ENCODE results near the gene IL31. TPM values are rescaled to one million over a fixed set of nuclear protein-coding genes. Genes with fewer than 3 reads are reported as not detected.
A peak's percentile ranks its signal among the peaks of the same experiment; 100 is the strongest.

Gene IL31
- not detected for total RNA-seq (ENCODE audit: unreplicated experiment)
- long read RNA-seq, result 0 reads

- no peak within 1 kb of the TSS for H3K27ac Mint-ChIP-seq (ENCODE audit: unreplicated experiment)
- no peak for DNase-seq (ENCODE audit: low spot score)
- H3K4me1 Mint-ChIP-seq (ENCODE audit: unreplicated experiment), result no peaks in the 10 kb centered on the region
- no peak for TF ChIP-seq CTCF (IDR thresholded peaks at IDR 0.05; ENCODE audit: unreplicated experiment)
- H3K36me3 Mint-ChIP-seq (ENCODE audit: low read depth, unreplicated experiment), result no peaks in the 10 kb centered on the region
- peaks cover 4% of the 10 kb centered on the region for H3K27me3 Mint-ChIP-seq (ENCODE audit: unreplicated experiment)
- H3K4me3 Mint-ChIP-seq (ENCODE audit: unreplicated experiment), result peak within 1 kb of the TSS; percentile 32
- H3K9me3 Mint-ChIP-seq (ENCODE audit: unreplicated experiment), result no peaks in the 10 kb centered on the region
These were observed at the start of gene IL31 for GRCh38 chr12:122174155-122174845. TSS of gene IL31 (minus strand) at chr12:122174221. CDS start at chr12:122174172, 49 bp downstream.

GRCh38 chr12:122216445-122216844 is 42.4 kb upstream of the IL31 start:
- DNase-seq (ENCODE audit: low spot score), result no peak
- Mint-ChIP-seq H3K36me3 (ENCODE audit: low read depth, unreplicated experiment) (peaks cover 20% of the 10 kb centered on the region), H3K27ac (ENCODE audit: unreplicated experiment) (no peak overlapping the region), H3K4me3 (ENCODE audit: unreplicated experiment) (no peak overlapping the region), H3K4me1 (ENCODE audit: unreplicated experiment) (no peaks in the 10 kb centered on the region), H3K27me3 (ENCODE audit: unreplicated experiment) (no peaks in the 10 kb centered on the region), H3K9me3 (ENCODE audit: unreplicated experiment) (no peaks in the 10 kb centered on the region)
- no peak for TF ChIP-seq CTCF (IDR thresholded peaks at IDR 0.05; ENCODE audit: unreplicated experiment)

- peaks cover 16% of the 10 kb centered on the region for H3K36me3 Mint-ChIP-seq (ENCODE audit: low read depth, unreplicated experiment)
- DNase-seq (ENCODE audit: low spot score), result no peak
- no peaks in the 10 kb centered on the region for H3K9me3 Mint-ChIP-seq (ENCODE audit: unreplicated experiment)
- no peak overlapping the region for H3K4me3 Mint-ChIP-seq (ENCODE audit: unreplicated experiment)
- no peak overlapping the region for H3K27ac Mint-ChIP-seq (ENCODE audit: unreplicated experiment)
- no peak for TF ChIP-seq CTCF (IDR thresholded peaks at IDR 0.05; ENCODE audit: unreplicated experiment)
- no peaks in the 10 kb centered on the region for H3K4me1 Mint-ChIP-seq (ENCODE audit: unreplicated experiment)
- H3K27me3 Mint-ChIP-seq (ENCODE audit: unreplicated experiment), result no peaks in the 10 kb centered on the region
These were observed 41.8 kb upstream of the IL31 start for GRCh38 chr12:122215771-122216170.

GRCh38 chr12:122208073-122208820 is 34.2 kb upstream of the IL31 start:
- Mint-ChIP-seq H3K4me3 (ENCODE audit: unreplicated experiment) (peak overlapping the region; percentile 51), H3K27me3 (ENCODE audit: unreplicated experiment) (peaks cover 22% of the 10 kb centered on the region), H3K4me1 (ENCODE audit: unreplicated experiment) (no peaks in the 10 kb centered on the region), H3K27ac (ENCODE audit: unreplicated experiment) (no peak overlapping the region), H3K9me3 (ENCODE audit: unreplicated experiment) (no peaks in the 10 kb centered on the region), H3K36me3 (ENCODE audit: low read depth, unreplicated experiment) (peaks cover 24% of the 10 kb centered on the region)
- no peak for TF ChIP-seq CTCF (IDR thresholded peaks at IDR 0.05; ENCODE audit: unreplicated experiment)
- DNase-seq (ENCODE audit: low spot score), result no peak

GRCh38 chr12:122207391-122207790 is 33.4 kb upstream of the IL31 start:
- H3K4me3 Mint-ChIP-seq (ENCODE audit: unreplicated experiment), result peak overlapping the region; percentile 51
- no peaks in the 10 kb centered on the region for H3K4me1 Mint-ChIP-seq (ENCODE audit: unreplicated experiment)
- H3K27me3 Mint-ChIP-seq (ENCODE audit: unreplicated experiment), result peaks cover 24% of the 10 kb centered on the region
- TF ChIP-seq CTCF (IDR thresholded peaks at IDR 0.05; ENCODE audit: unreplicated experiment), result no peak
- H3K36me3 Mint-ChIP-seq (ENCODE audit: low read depth, unreplicated experiment), result peaks cover 24% of the 10 kb centered on the region
- no peak for DNase-seq (ENCODE audit: low spot score)
- no peak overlapping the region for H3K27ac Mint-ChIP-seq (ENCODE audit: unreplicated experiment)
- H3K9me3 Mint-ChIP-seq (ENCODE audit: unreplicated experiment), result no peaks in the 10 kb centered on the region

All from endothelial cell (in vitro differentiated cells).